ENCODE measurements around the gene NLGN2.

DNA sequence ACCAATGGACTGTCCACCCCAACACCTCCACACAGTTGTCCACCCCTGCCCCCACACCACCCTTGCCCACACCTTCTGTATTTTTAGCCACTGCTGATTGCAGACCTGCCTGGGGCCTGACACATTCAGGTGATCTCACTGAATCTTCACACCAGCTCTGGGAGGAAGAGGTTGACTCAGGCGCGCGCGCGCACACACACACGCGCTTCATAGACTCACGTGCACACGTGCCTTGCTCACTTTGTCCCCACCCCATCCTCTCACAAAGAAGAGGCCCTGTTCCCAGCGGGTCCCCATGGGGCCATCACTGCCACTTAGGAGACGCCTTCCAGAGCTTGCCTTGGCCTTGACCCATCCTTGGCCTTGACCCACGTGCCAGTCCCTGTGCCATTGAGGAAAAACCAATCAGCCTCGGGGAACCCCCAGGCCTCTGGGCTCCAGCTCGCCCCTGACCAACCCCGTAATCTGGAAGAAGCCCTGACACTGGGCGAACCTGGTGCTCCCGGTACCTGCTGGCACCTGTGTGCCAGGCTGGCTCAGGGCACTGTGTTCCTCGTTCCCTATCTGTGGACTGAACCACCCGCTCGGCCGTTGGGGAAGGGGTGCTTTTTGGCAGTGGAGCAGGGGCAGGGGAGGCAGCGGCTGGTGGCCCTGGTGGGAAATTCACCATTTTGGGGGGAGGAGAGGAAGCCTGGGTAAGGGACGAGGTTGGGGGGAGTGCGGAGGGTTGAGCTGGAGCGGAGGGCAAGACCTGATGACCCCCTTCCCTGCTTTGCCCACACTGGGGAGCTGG lies 3.2 kb downstream of the NLGN2 start:
- TF ChIP-seq, protein P1, sequence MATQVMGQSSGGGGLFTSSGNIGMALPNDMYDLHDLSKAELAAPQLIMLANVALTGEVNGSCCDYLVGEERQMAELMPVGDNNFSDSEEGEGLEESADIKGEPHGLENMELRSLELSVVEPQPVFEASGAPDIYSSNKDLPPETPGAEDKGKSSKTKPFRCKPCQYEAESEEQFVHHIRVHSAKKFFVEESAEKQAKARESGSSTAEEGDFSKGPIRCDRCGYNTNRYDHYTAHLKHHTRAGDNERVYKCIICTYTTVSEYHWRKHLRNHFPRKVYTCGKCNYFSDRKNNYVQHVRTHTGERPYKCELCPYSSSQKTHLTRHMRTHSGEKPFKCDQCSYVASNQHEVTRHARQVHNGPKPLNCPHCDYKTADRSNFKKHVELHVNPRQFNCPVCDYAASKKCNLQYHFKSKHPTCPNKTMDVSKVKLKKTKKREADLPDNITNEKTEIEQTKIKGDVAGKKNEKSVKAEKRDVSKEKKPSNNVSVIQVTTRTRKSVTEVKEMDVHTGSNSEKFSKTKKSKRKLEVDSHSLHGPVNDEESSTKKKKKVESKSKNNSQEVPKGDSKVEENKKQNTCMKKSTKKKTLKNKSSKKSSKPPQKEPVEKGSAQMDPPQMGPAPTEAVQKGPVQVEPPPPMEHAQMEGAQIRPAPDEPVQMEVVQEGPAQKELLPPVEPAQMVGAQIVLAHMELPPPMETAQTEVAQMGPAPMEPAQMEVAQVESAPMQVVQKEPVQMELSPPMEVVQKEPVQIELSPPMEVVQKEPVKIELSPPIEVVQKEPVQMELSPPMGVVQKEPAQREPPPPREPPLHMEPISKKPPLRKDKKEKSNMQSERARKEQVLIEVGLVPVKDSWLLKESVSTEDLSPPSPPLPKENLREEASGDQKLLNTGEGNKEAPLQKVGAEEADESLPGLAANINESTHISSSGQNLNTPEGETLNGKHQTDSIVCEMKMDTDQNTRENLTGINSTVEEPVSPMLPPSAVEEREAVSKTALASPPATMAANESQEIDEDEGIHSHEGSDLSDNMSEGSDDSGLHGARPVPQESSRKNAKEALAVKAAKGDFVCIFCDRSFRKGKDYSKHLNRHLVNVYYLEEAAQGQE (IDR thresholded peaks at IDR 0.05) = no peak
- TF ChIP-seq, protein P2, sequence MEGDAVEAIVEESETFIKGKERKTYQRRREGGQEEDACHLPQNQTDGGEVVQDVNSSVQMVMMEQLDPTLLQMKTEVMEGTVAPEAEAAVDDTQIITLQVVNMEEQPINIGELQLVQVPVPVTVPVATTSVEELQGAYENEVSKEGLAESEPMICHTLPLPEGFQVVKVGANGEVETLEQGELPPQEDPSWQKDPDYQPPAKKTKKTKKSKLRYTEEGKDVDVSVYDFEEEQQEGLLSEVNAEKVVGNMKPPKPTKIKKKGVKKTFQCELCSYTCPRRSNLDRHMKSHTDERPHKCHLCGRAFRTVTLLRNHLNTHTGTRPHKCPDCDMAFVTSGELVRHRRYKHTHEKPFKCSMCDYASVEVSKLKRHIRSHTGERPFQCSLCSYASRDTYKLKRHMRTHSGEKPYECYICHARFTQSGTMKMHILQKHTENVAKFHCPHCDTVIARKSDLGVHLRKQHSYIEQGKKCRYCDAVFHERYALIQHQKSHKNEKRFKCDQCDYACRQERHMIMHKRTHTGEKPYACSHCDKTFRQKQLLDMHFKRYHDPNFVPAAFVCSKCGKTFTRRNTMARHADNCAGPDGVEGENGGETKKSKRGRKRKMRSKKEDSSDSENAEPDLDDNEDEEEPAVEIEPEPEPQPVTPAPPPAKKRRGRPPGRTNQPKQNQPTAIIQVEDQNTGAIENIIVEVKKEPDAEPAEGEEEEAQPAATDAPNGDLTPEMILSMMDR (IDR thresholded peaks at IDR 0.05; ENCODE audit: low read depth, low read length, missing input control) = no peak
- TF ChIP-seq RAD21 (IDR thresholded peaks at IDR 0.05) = no peak
- TF ChIP-seq, protein P3, sequence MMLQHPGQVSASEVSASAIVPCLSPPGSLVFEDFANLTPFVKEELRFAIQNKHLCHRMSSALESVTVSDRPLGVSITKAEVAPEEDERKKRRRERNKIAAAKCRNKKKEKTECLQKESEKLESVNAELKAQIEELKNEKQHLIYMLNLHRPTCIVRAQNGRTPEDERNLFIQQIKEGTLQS (IDR thresholded peaks at IDR 0.05) = no peak
- TF ChIP-seq HNF4G (IDR thresholded peaks at IDR 0.05) = no peak
- TF ChIP-seq, protein P4, sequence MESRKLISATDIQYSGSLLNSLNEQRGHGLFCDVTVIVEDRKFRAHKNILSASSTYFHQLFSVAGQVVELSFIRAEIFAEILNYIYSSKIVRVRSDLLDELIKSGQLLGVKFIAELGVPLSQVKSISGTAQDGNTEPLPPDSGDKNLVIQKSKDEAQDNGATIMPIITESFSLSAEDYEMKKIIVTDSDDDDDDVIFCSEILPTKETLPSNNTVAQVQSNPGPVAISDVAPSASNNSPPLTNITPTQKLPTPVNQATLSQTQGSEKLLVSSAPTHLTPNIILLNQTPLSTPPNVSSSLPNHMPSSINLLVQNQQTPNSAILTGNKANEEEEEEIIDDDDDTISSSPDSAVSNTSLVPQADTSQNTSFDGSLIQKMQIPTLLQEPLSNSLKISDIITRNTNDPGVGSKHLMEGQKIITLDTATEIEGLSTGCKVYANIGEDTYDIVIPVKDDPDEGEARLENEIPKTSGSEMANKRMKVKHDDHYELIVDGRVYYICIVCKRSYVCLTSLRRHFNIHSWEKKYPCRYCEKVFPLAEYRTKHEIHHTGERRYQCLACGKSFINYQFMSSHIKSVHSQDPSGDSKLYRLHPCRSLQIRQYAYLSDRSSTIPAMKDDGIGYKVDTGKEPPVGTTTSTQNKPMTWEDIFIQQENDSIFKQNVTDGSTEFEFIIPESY (IDR thresholded peaks at IDR 0.05) = no peak
